ENCODE data around the gene KDM6B. TPM values are rescaled to one million over a fixed set of nuclear protein-coding genes. Genes with fewer than 3 reads are reported as not detected.

The KDM6B gene
- total RNA-seq, 1 experiment from 2014 or later = 28.9 TPM

- no peak overlapping the region for H4K5ac ChIP-seq (ENCODE audit: insufficient read length, low read depth, low read length)
- Mint-ChIP-seq H3K36me3 (ENCODE audit: insufficient read depth in 1 of 3, low read depth in 3 of 3) (peaks cover 0 to 9% (median 0%) of the 10 kb centered on the region in 3 experiments; a peak in 1 of 7 replicates), H3K9me3 (no peaks in the 10 kb centered on the region), H3K27me3 (ENCODE audit: low read depth) (no peaks in the 10 kb centered on the region), H3K4me3 (no peak overlapping the region), H3K4me1 (peaks cover 0 to 3% of the 10 kb centered on the region in 2 experiments; a peak in 1 of 4 replicates), H3K27ac (no peak overlapping the region)
- H2AFZ ChIP-seq (ENCODE audit: low read length) = no peak overlapping the region
- H3K79me2 ChIP-seq (ENCODE audit: insufficient read depth, low read length) = no peaks in the 10 kb centered on the region
- H4K91ac ChIP-seq (ENCODE audit: insufficient read length, low read depth, low read length) = no peak overlapping the region
- no peak overlapping the region for H4K8ac ChIP-seq (replicated peaks; ENCODE audit: insufficient read length, low read depth, low read length)
- no peak overlapping the region for H2BK15ac ChIP-seq (ENCODE audit: low read depth, low read length)
- H2AK5ac ChIP-seq (ENCODE audit: insufficient read length, low read length) = no peak overlapping the region
- no peaks in the 10 kb centered on the region for H3K4me1 ChIP-seq (ENCODE audit: insufficient read depth, low read length)
- H3T11ph ChIP-seq (ENCODE audit: low read length) = no peak overlapping the region
- DNase-seq = no peak
- H3K23ac ChIP-seq (ENCODE audit: insufficient read length, low read depth, low read length) = no peak overlapping the region
- H2BK20ac ChIP-seq (ENCODE audit: low read depth, low read length, poor library complexity, severe bottlenecking) = no peak overlapping the region
- WGBS (ENCODE audit: extremely low coverage, insufficient read length, low lambda C conversion rate) = no CpG with 5 or more reads among the region's 2 CpGs
- H3K4me2 ChIP-seq (ENCODE audit: insufficient read depth, insufficient read length, low read length) = no peak overlapping the region
- H3K9ac ChIP-seq (ENCODE audit: extremely low read depth, insufficient read length, low read length) = no peak overlapping the region
- TF ChIP-seq CTCF (conservative IDR thresholded peaks at IDR 0.05) = no peak
- H3K14ac ChIP-seq (ENCODE audit: insufficient read depth, low read length) = no peak overlapping the region
- no peaks in the 10 kb centered on the region for H4K20me1 ChIP-seq (ENCODE audit: control insufficient read depth, insufficient read depth, insufficient read length)
- no peak overlapping the region for H3K18ac ChIP-seq (ENCODE audit: insufficient read length, low read depth, low read length)
- no peak overlapping the region for H2BK120ac ChIP-seq (ENCODE audit: low read depth, low read length, poor library complexity, severe bottlenecking)
- H2BK5ac ChIP-seq (ENCODE audit: insufficient read length, low read length) = no peak overlapping the region
- no peaks in the 10 kb centered on the region for H3K9me3 ChIP-seq (ENCODE audit: control insufficient read depth, low read depth, low read length)
- no peaks in the 10 kb centered on the region for H3K23me2 ChIP-seq (ENCODE audit: insufficient read length, low read depth, low read length, poor library complexity, severe bottlenecking)
- no peaks in the 10 kb centered on the region for H3K79me1 ChIP-seq (ENCODE audit: insufficient read depth, low read depth, low read length, poor library complexity, severe bottlenecking)
- H3K27me3 ChIP-seq (ENCODE audit: insufficient read depth, low read length) = no peaks in the 10 kb centered on the region
- H3K56ac ChIP-seq (ENCODE audit: insufficient read length, low read depth, low read length) = no peak overlapping the region
- H3K27ac ChIP-seq (ENCODE audit: insufficient read length, low read depth, low read length) = no peak overlapping the region
- no peak overlapping the region for H2BK12ac ChIP-seq (ENCODE audit: insufficient read length, low read depth, low read length)
- H3K4ac ChIP-seq (ENCODE audit: low read depth, low read length) = no peak overlapping the region
Observed at GRCh38 chr17:7875804-7876370, 41.9 kb downstream of the KDM6B start.

Measured in H9 (cell line).